ENCODE measurements around the gene TMEM235.
A peak's percentile ranks its signal among the peaks of the same experiment; 100 is the strongest.

DNA sequence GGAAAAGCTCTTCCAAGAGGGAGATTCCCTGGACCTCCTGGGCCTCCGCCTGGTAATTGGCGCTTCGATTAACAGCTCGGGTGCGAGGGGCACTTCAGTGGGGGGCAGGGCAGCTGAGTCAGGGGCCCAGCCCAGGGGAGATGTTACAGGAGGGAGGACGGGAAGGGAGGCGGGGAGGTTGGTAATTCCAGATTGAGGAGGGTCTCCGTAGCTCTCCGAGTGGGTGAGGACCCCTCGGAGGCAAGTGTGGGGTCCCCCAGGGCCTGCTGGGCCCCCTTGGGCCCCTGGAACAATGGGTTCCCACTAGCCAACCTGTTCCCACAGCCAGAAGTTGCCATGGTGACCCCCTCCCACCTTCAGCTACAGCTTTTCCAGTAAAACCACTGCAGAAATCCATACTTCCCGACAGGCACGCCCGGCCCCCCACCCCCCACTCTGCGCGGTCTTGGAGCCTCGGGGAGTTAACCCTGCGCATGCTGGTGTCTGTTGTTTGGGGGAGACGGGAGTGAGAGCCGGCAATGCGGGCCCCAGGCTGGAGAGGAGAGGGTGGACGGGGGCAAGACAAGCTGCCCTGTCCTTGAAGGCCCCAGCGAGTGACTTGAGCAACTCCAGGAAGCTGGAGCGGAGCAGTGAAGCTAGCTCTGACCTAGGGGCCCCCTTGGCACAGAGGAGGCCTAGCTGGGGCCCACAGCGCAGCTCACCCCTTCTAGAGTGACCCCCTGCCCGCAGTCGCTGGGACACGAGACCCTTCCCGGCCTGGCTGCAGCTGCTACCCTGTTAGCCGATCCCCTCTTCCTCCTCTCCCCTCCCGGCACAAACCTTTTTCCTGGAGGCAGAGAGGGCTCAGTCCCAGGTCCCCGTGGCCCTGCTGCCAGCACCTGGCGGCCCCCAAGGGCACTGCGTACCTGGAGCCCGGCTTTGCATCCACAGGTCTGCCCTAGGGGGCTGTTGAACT, 37.8 kb downstream of the TMEM235 start:
- TF ChIP-seq HOXD13 (CRISPR knock-in tag; IDR thresholded peaks at IDR 0.05; ENCODE audit: borderline replicate concordance): no peak
- TF ChIP-seq, protein P1, sequence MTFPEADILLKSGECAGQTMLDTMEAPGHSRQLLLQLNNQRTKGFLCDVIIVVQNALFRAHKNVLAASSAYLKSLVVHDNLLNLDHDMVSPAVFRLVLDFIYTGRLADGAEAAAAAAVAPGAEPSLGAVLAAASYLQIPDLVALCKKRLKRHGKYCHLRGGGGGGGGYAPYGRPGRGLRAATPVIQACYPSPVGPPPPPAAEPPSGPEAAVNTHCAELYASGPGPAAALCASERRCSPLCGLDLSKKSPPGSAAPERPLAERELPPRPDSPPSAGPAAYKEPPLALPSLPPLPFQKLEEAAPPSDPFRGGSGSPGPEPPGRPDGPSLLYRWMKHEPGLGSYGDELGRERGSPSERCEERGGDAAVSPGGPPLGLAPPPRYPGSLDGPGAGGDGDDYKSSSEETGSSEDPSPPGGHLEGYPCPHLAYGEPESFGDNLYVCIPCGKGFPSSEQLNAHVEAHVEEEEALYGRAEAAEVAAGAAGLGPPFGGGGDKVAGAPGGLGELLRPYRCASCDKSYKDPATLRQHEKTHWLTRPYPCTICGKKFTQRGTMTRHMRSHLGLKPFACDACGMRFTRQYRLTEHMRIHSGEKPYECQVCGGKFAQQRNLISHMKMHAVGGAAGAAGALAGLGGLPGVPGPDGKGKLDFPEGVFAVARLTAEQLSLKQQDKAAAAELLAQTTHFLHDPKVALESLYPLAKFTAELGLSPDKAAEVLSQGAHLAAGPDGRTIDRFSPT (tag by site-specific recombination; IDR thresholded peaks at IDR 0.05): no peak
- TF ChIP-seq ZNF140 (tag by site-specific recombination; IDR thresholded peaks at IDR 0.05): no peak
- TF ChIP-seq, protein P2, sequence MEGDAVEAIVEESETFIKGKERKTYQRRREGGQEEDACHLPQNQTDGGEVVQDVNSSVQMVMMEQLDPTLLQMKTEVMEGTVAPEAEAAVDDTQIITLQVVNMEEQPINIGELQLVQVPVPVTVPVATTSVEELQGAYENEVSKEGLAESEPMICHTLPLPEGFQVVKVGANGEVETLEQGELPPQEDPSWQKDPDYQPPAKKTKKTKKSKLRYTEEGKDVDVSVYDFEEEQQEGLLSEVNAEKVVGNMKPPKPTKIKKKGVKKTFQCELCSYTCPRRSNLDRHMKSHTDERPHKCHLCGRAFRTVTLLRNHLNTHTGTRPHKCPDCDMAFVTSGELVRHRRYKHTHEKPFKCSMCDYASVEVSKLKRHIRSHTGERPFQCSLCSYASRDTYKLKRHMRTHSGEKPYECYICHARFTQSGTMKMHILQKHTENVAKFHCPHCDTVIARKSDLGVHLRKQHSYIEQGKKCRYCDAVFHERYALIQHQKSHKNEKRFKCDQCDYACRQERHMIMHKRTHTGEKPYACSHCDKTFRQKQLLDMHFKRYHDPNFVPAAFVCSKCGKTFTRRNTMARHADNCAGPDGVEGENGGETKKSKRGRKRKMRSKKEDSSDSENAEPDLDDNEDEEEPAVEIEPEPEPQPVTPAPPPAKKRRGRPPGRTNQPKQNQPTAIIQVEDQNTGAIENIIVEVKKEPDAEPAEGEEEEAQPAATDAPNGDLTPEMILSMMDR (tag by site-specific recombination; IDR thresholded peaks at IDR 0.05): no peak
- TF ChIP-seq, protein P3, sequence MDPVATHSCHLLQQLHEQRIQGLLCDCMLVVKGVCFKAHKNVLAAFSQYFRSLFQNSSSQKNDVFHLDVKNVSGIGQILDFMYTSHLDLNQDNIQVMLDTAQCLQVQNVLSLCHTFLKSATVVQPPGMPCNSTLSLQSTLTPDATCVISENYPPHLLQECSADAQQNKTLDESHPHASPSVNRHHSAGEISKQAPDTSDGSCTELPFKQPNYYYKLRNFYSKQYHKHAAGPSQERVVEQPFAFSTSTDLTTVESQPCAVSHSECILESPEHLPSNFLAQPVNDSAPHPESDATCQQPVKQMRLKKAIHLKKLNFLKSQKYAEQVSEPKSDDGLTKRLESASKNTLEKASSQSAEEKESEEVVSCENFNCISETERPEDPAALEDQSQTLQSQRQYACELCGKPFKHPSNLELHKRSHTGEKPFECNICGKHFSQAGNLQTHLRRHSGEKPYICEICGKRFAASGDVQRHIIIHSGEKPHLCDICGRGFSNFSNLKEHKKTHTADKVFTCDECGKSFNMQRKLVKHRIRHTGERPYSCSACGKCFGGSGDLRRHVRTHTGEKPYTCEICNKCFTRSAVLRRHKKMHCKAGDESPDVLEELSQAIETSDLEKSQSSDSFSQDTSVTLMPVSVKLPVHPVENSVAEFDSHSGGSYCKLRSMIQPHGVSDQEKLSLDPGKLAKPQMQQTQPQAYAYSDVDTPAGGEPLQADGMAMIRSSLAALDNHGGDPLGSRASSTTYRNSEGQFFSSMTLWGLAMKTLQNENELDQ (tag by site-specific recombination; IDR thresholded peaks at IDR 0.05; ENCODE audit: low read depth): no peak
- TF ChIP-seq, protein P4, sequence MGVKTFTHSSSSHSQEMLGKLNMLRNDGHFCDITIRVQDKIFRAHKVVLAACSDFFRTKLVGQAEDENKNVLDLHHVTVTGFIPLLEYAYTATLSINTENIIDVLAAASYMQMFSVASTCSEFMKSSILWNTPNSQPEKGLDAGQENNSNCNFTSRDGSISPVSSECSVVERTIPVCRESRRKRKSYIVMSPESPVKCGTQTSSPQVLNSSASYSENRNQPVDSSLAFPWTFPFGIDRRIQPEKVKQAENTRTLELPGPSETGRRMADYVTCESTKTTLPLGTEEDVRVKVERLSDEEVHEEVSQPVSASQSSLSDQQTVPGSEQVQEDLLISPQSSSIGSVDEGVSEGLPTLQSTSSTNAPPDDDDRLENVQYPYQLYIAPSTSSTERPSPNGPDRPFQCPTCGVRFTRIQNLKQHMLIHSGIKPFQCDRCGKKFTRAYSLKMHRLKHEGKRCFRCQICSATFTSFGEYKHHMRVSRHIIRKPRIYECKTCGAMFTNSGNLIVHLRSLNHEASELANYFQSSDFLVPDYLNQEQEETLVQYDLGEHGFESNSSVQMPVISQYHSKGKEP (tag by site-specific recombination; IDR thresholded peaks at IDR 0.05): no peak
- TF ChIP-seq YY1 (tag by site-specific recombination; IDR thresholded peaks at IDR 0.05): no peak
- TF ChIP-seq, protein P5, sequence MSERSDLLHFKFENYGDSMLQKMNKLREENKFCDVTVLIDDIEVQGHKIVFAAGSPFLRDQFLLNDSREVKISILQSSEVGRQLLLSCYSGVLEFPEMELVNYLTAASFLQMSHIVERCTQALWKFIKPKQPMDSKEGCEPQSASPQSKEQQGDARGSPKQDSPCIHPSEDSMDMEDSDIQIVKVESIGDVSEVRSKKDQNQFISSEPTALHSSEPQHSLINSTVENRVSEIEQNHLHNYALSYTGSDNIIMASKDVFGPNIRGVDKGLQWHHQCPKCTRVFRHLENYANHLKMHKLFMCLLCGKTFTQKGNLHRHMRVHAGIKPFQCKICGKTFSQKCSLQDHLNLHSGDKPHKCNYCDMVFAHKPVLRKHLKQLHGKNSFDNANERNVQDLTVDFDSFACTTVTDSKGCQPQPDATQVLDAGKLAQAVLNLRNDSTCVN (tag by site-specific recombination; optimal IDR thresholded peaks at IDR 0.05): peak; percentile 14
- TF ChIP-seq FEZF1 (tag by site-specific recombination; IDR thresholded peaks at IDR 0.05): no peak
- TF ChIP-seq ZNF112 (tag by site-specific recombination; IDR thresholded peaks at IDR 0.05): no peak

Data from HEK293 (cell line).